CD14-positive monocyte (primary cell): ENCODE measurements around the gene MSN. TPM values are rescaled to one million over a fixed set of nuclear protein-coding genes. Genes with fewer than 3 reads are reported as not detected.

Source experiments
- DNase-seq, 3 donors: peaks; one replicate each; pipeline ENCODE4 v3.0.0-alpha.2; 2011 to 2022
- H2AFZ ChIP-seq: 2 replicates; pipeline ENCODE4 v1.6.0; 2012; ENCODE audit warnings: mild to moderate bottlenecking, low read depth, low read length, inconsistent platforms; ENCODE audit not compliant: insufficient read depth, poor library complexity, severe bottlenecking
- H3K27ac ChIP-seq, 2 donors: 1 replicate in 1 of 2; 2 replicates in 1 of 2; pipeline ENCODE4 v1.5.1; 2012 to 2013; ENCODE audit warnings: low read length in 2 of 2, control low read depth in 1 of 2, inconsistent platforms in 1 of 2, low read depth in 1 of 2, mild to moderate bottlenecking in 1 of 2
- H3K27me3 ChIP-seq, 2 donors: one replicate each; pipeline versions ENCODE4 v1.6.0 to v1.6.1; 2011 to 2013; ENCODE audit warnings: low read length in 2 of 2; ENCODE audit not compliant: control insufficient read depth in 2 of 2, insufficient read depth in 2 of 2
- H3K36me3 ChIP-seq, 2 donors: replicated peaks in 1 of 2; 1 replicate in 1 of 2; 2 replicates in 1 of 2; pipeline versions ENCODE4 v1.5.1 to v1.6.1; 2012 to 2013; ENCODE audit warnings: low read length in 2 of 2, control low read depth in 1 of 2, inconsistent platforms in 1 of 2, mild to moderate bottlenecking in 1 of 2; ENCODE audit not compliant: insufficient read depth in 2 of 2, control insufficient read depth in 1 of 2
- H3K4me1 ChIP-seq, 2 donors: 1 replicate in 1 of 2; 2 replicates in 1 of 2; pipeline versions ENCODE4 v1.5.1 to v1.6.1; 2012 to 2013; ENCODE audit warnings: low read length in 2 of 2, control low read depth in 1 of 2, inconsistent platforms in 1 of 2, mild to moderate bottlenecking in 1 of 2, moderate library complexity in 1 of 2; ENCODE audit not compliant: insufficient read depth in 2 of 2, control insufficient read depth in 1 of 2
- H3K4me2 ChIP-seq: replicated peaks from 2 replicates; pipeline ENCODE3; 2012; ENCODE audit warnings: low read length, moderate library complexity, mild to moderate bottlenecking; ENCODE audit not compliant: poor library complexity, severe bottlenecking; ENCODE audit errors: extremely low read depth
- H3K4me3 ChIP-seq, 3 experiments: fragments of 200-600 bp in 1 of 3; sonication (generic) in 1 of 3; replicated peaks in 1 of 3; 1 replicate in 2 of 3; 2 replicates in 1 of 3; pipeline ENCODE4 v1.5.1; 2011 to 2013; ENCODE audit warnings: low read length in 3 of 3, mild to moderate bottlenecking in 3 of 3, control low read depth in 2 of 3, low read depth in 2 of 3, inconsistent platforms in 1 of 3, moderate library complexity in 1 of 3
- H3K79me2 ChIP-seq: 2 replicates; pipeline ENCODE4 v1.6.0; 2012; ENCODE audit warnings: mild to moderate bottlenecking, control low read depth, inconsistent platforms, low read length, moderate library complexity; ENCODE audit not compliant: insufficient read depth
- H3K9ac ChIP-seq: 2 replicates; pipeline ENCODE4 v1.6.0; 2017; ENCODE audit warnings: low read length, mild to moderate bottlenecking; ENCODE audit not compliant: insufficient read depth, poor library complexity, severe bottlenecking
- H3K9me3 ChIP-seq, 2 donors: replicated peaks in 1 of 2; 1 replicate in 1 of 2; 2 replicates in 1 of 2; pipeline versions ENCODE4 v1.5.1 to v1.6.1; 2012 to 2013; ENCODE audit warnings: low read length in 2 of 2, control low read depth in 1 of 2; ENCODE audit not compliant: control insufficient read depth in 1 of 2, insufficient read depth in 1 of 2
- H4K20me1 ChIP-seq: 2 replicates; pipeline ENCODE4 v1.6.0; 2012; ENCODE audit warnings: mild to moderate bottlenecking, low read length, control low read depth, moderate library complexity; ENCODE audit not compliant: insufficient read depth
- H3K27ac Mint-ChIP-seq, 7 donors: one replicate each; pipeline ENCODE4 v1.8.0; 2020; ENCODE audit warnings: mild to moderate bottlenecking in 7 of 7, mixed read lengths in 7 of 7, moderate library complexity in 6 of 7, inconsistent platforms in 2 of 7
- H3K27me3 Mint-ChIP-seq, 3 donors: one replicate each; pipeline ENCODE4 v1.8.0; 2021 to 2022; ENCODE audit warnings: low read depth in 3 of 3, mild to moderate bottlenecking in 3 of 3, mixed read lengths in 3 of 3, moderate library complexity in 3 of 3, inconsistent platforms in 1 of 3
- H3K36me3 Mint-ChIP-seq, 2 donors: one replicate each; pipeline ENCODE4 v1.8.0; 2020; ENCODE audit warnings: mixed read lengths in 2 of 2, inconsistent platforms in 1 of 2, mild to moderate bottlenecking in 1 of 2
- H3K4me1 Mint-ChIP-seq: one replicate; pipeline ENCODE4 v1.8.0; 2020; ENCODE audit warnings: mild to moderate bottlenecking, mixed read lengths
- H3K4me3 Mint-ChIP-seq, 2 donors: one replicate each; pipeline ENCODE4 v1.8.0; 2020; ENCODE audit warnings: mild to moderate bottlenecking in 2 of 2, mixed read lengths in 2 of 2, moderate library complexity in 1 of 2
- H3K9me3 Mint-ChIP-seq, 7 donors: one replicate each; pipeline ENCODE4 v1.8.0; 2020 to 2022; ENCODE audit warnings: mixed read lengths in 7 of 7, mild to moderate bottlenecking in 6 of 7, moderate library complexity in 6 of 7, inconsistent platforms in 2 of 7
- WGBS: methylation state at CpG from one replicate; pipeline ENCODE4 v1.1.5; 2013; ENCODE audit warnings: missing lambda C conversion rate; ENCODE audit not compliant: insufficient coverage; 5-methylcytosine and 5-hydroxymethylcytosine counted together
- intact Hi-C, 2 donors: fragments of 100-400 bp; cut with micrococcal nuclease; formaldehyde crosslinking; loops; one replicate each; pipeline versions ENCODE4 v1.15.0 to v1.15.1; 2023
- polyA plus RNA-seq, 3 donors: library from polyadenylated mRNA; depleted of rRNA in 1 of 3; unstranded in 2 of 3; stranded (reverse) in 1 of 3; fragments of 300-500 nt in 2 of 3; fragments of >200 nt in 1 of 3; fragmentation: Illumina TruSeq in 2 of 3; gene quantifications; 1 replicate in 2 of 3; 2 replicates in 1 of 3; pipeline ENCODE4 v1.2.3, GENCODE V29; 2012 to 2021
- TF ChIP-seq, protein P1 (sequence below): fragments of 200-600 bp; IDR thresholded peaks from one replicate; pipeline ENCODE4 v1.8.0; 2022; ENCODE audit warnings: antibody characterized with exemption, mild to moderate bottlenecking

MSN gene
- polyA plus RNA-seq, 3 donors = 441 to 888 (median 691) TPM

DNA sequence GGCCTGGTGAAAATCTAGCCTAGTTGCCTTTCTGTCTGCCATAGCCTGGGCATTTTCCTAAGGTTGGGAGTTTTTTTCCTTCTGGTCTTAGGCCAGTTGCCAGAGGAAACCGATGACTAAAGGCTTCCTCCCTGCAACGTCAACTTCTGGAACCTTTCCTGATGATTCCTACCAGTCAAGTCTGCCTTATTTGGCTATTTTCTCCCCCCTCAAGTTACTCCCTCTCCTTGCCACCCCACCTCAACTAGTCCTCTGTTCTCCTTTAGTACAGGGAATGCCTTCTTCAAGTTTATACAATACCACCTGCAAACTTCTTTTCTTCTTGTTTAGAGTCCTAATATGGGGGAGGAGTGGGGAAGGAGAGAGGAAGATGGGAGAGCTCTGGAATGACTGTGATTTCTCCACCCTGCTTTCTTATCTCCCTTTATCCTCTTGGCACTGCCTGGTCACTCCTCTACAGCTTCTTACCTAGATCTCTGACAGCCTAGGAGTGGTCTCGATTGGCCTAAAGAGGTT, 10.6 kb downstream of the MSN start:
- Histone ChIP-seq H3K4me3 (peak overlapping the region in 1 of 3 experiments; percentile 49), H3K4me1 (peaks cover 93 to 97% of the 10 kb centered on the region in 2 donors), H4K20me1 (peaks cover 98% of the 10 kb centered on the region), H3K79me2 (peaks cover 98% of the 10 kb centered on the region), H3K27me3 (peaks cover 0 to 12% of the 10 kb centered on the region in 2 donors), H3K9me3 (no peaks in the 10 kb centered on the region), H3K36me3 (peaks cover 4 to 14% of the 10 kb centered on the region in 2 donors), H3K4me2 (peak overlapping the region; percentile 61), H2AFZ (no peak overlapping the region), H3K9ac (no peak overlapping the region), H3K27ac (peak overlapping the region; percentile 70 to 75)
- intact Hi-C loops = loop anchor here (10.0 kb wide), 2 partner anchors 83 to 327 kb away; no protein-coding TSS in a partner anchor
- Mint-ChIP-seq H3K27ac (peak overlapping the region; percentile 77 to 94 (median 87)), H3K27me3 (peaks cover 0 to 26% (median 1%) of the 10 kb centered on the region in 3 donors), H3K36me3 (peaks cover 24 to 27% of the 10 kb centered on the region in 2 donors), H3K4me3 (peak overlapping the region in 1 of 2 donors; percentile 46), H3K9me3 (no peaks in the 10 kb centered on the region), H3K4me1 (peaks cover 85% of the 10 kb centered on the region)
- 0% methylated on average over 2 of the region's 3 CpGs for WGBS
- DNase-seq = peak in 2 of 3 donors; percentile 21 to 47
- TF ChIP-seq, protein P1, sequence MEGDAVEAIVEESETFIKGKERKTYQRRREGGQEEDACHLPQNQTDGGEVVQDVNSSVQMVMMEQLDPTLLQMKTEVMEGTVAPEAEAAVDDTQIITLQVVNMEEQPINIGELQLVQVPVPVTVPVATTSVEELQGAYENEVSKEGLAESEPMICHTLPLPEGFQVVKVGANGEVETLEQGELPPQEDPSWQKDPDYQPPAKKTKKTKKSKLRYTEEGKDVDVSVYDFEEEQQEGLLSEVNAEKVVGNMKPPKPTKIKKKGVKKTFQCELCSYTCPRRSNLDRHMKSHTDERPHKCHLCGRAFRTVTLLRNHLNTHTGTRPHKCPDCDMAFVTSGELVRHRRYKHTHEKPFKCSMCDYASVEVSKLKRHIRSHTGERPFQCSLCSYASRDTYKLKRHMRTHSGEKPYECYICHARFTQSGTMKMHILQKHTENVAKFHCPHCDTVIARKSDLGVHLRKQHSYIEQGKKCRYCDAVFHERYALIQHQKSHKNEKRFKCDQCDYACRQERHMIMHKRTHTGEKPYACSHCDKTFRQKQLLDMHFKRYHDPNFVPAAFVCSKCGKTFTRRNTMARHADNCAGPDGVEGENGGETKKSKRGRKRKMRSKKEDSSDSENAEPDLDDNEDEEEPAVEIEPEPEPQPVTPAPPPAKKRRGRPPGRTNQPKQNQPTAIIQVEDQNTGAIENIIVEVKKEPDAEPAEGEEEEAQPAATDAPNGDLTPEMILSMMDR = no peak

DNA sequence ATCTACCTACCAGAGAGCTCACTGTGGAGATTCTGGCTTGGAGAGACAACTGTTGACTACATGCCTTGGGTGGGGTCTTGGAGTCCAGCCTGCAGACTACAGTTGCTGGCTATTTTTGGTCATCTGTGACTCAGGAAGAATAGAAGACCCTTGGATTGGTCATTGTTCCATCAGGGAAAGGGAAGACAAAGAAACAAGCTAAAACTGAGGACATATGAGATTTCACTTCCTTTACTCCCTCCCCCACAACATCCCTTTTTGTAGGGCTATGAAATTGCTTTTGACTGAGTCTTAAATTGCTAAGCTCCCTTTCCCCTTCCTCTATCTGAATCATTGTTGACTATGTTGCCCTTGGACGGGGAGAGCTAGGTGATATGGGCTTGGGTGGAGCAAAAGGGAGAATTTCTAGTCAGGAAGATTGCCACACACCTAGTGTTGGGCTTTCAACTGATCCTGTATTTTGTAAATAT, 11.7 kb downstream of the MSN start:
- Histone ChIP-seq H3K27ac (peak overlapping the region; percentile 70 to 75), H3K36me3 (peaks cover 4 to 10% of the 10 kb centered on the region in 2 donors), H3K9me3 (no peaks in the 10 kb centered on the region), H3K4me2 (peak overlapping the region; percentile 61), H3K9ac (no peak overlapping the region), H3K79me2 (peaks cover 98% of the 10 kb centered on the region), H2AFZ (no peak overlapping the region), H4K20me1 (peaks cover 98% of the 10 kb centered on the region), H3K4me3 (peak overlapping the region in 1 of 3 experiments; percentile 49), H3K27me3 (peaks cover 0 to 9% of the 10 kb centered on the region in 2 donors), H3K4me1 (peaks cover 85 to 93% of the 10 kb centered on the region in 2 donors)
- H3K9me3 Mint-ChIP-seq = no peaks in the 10 kb centered on the region
- peak; percentile 59 to 83 (median 75) for DNase-seq
- peak overlapping the region in 1 of 2 donors; percentile 81 for H3K4me3 Mint-ChIP-seq
- H3K27me3 Mint-ChIP-seq = peaks cover 0 to 24% (median 1%) of the 10 kb centered on the region in 3 donors
- H3K27ac Mint-ChIP-seq = peak overlapping the region; percentile 83 to 95 (median 88)
- TF ChIP-seq, protein P1 = no peak
- WGBS = no CpG with 5 or more reads among the region's 1 CpG
- peaks cover 19 to 25% of the 10 kb centered on the region in 2 donors for H3K36me3 Mint-ChIP-seq
- H3K4me1 Mint-ChIP-seq = peaks cover 77% of the 10 kb centered on the region
- intact Hi-C loops = loop anchor here (10.0 kb wide), 2 partner anchors 84 to 326 kb away; no protein-coding TSS in a partner anchor
